Measurements from ENCODE around the gene KLK8.

KLK8 gene

DNA sequence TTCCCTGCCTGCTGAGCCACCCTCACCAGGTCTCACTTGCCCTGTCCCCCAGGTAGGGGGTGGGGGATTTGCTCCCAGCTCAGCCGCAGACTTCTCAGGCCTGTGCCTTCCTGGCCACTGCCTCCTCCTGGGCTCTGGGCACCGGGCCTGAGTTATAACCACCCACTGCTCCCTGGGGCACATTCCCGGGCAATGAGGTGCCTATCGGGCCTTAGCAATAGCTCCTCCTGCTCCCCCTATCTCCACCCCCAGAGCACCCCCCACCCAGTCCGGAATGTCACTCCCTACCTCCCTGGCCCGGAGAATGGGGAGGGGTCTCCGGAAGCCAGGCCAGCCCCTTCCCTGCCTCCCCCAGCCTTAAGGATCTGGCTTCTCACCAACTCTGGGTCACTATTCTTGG is 48.5 kb downstream of the KLK8 start, which contains the start of gene KLK5:
Gene KLK5 (minus strand): TSS at position 129 of the 400 bp plus-strand sequence. CDS start 381 bp downstream, outside the sequence.
- Histone ChIP-seq H3K36me3 (ENCODE audit: control insufficient read depth, insufficient read depth, low read length) (no peaks in the 10 kb centered on the region), H3K27me3 (ENCODE audit: control insufficient read depth, insufficient read depth, low read length) (peaks cover 3% of the 10 kb centered on the region), H3K4me1 (ENCODE audit: control insufficient read depth, insufficient read depth, low read length) (no peaks in the 10 kb centered on the region), H3K27ac (ENCODE audit: low read depth, low read length) (no peak within 1 kb of the TSS), H3K4me3 (ENCODE audit: low read length) (no peak within 1 kb of the TSS), H3K9ac (ENCODE audit: low read length) (no peak within 1 kb of the TSS)

DNA sequence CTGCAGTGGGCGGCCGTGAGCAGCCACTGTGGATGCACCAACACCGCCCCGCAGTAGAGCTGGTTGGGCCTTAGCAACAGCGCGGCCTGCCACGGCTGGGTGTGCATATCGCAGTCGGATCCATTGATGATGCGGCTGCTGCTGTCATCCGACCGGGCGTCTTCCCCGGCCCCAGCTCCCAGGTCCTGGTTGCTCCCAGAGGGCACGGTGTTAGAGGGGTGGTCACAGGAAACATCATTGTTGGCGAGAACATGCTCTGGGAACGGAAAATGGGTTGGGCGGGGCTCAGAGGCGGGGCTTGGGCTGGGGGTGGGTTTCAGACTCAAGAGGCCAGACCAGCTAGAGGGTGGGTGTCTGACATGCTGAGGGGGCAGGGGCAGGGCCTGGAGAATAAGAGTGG is 51.5 kb downstream of the KLK8 start:
- H3K27me3 ChIP-seq (ENCODE audit: control insufficient read depth, insufficient read depth, low read length), result peaks cover 3% of the 10 kb centered on the region
- no peak overlapping the region for H3K4me3 ChIP-seq (ENCODE audit: low read length)
- no peaks in the 10 kb centered on the region for H3K36me3 ChIP-seq (ENCODE audit: control insufficient read depth, insufficient read depth, low read length)
- H3K4me1 ChIP-seq (ENCODE audit: control insufficient read depth, insufficient read depth, low read length), result no peaks in the 10 kb centered on the region
- no peak overlapping the region for H3K27ac ChIP-seq (ENCODE audit: low read depth, low read length)
- no peak overlapping the region for H3K9ac ChIP-seq (ENCODE audit: low read length)

DNA sequence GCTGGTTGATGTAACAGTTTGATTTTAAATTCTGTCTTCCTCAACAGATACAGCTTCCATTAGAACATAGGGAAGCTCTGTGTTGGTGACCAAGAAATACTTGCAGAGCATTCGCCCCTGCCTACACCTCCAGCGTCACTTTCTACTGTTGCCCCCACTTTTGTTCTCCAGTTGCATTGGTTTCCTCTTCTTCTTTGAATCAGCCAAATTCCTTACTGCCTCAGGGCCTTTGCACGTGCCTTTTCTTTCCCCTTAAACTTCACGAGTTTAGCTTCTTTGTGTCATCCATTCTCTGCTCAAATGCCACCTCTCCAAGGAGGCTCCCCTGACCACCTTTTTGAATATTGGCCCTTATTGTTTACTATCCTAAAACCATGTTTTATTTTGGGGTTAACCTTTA is 54.3 kb downstream of the KLK8 start:
- H3K4me3 ChIP-seq (ENCODE audit: low read length), result no peak overlapping the region
- H3K9ac ChIP-seq (ENCODE audit: low read length), result no peak overlapping the region
- H3K36me3 ChIP-seq (ENCODE audit: control insufficient read depth, insufficient read depth, low read length), result no peaks in the 10 kb centered on the region
- H3K27ac ChIP-seq (ENCODE audit: low read depth, low read length), result no peak overlapping the region
- H3K27me3 ChIP-seq (ENCODE audit: control insufficient read depth, insufficient read depth, low read length), result peaks cover 3% of the 10 kb centered on the region
- no peaks in the 10 kb centered on the region for H3K4me1 ChIP-seq (ENCODE audit: control insufficient read depth, insufficient read depth, low read length)
